DND-41 (cell line): Measurements from ENCODE around the gene CNIH1.
"Not testable (repeated sequence)": the region's sequence is repeated elsewhere in the genome, so short reads cannot be mapped to it uniquely, and the experiment has no call there.

Source experiments
- ATAC-seq: fragments of 200-7000 bp; cut with Tn5 transposase; 3 replicates; pipeline ENCODE4 v1.9.1; 2021; ENCODE audit warnings: low read depth; ENCODE audit not compliant: insufficient read depth
- DNase-seq: peaks from one replicate; pipeline ENCODE4 v3.0.0-alpha.2; 2020
- H2AFZ ChIP-seq: 2 replicates; pipeline ENCODE4 v1.6.0; 2012; ENCODE audit warnings: low read depth, low read length
- H3K27ac ChIP-seq: 2 replicates; pipeline ENCODE4 v1.5.1; 2012; ENCODE audit warnings: low read length, inconsistent platforms
- H3K27me3 ChIP-seq: fragments of 200-600 bp; sonication (generic); 2 replicates; pipeline ENCODE4 v1.6.0; 2012; ENCODE audit warnings: low read length, mild to moderate bottlenecking, inconsistent platforms; ENCODE audit not compliant: insufficient read depth, poor library complexity
- H3K36me3 ChIP-seq: 2 replicates; pipeline ENCODE4 v1.5.1; 2012; ENCODE audit warnings: low read length, inconsistent platforms; ENCODE audit not compliant: insufficient read depth
- H3K4me1 ChIP-seq: 2 replicates; pipeline ENCODE4 v1.5.1; 2012; ENCODE audit warnings: mild to moderate bottlenecking, low read length; ENCODE audit not compliant: insufficient read depth
- H3K4me2 ChIP-seq: 2 replicates; pipeline ENCODE4 v1.6.0; 2012; ENCODE audit warnings: mild to moderate bottlenecking, moderate library complexity, low read length, inconsistent platforms; ENCODE audit not compliant: insufficient read depth
- H3K4me3 ChIP-seq, 2 experiments: fragments of 200-600 bp in 1 of 2; shearing (Covaris generic) in 1 of 2; 2 replicates each; pipeline ENCODE4 v1.5.1; 2012 to 2016; ENCODE audit warnings: inconsistent platforms in 2 of 2, low read length in 2 of 2, mild to moderate bottlenecking in 2 of 2, low read depth in 1 of 2, moderate library complexity in 1 of 2
- H3K79me2 ChIP-seq: 2 replicates; pipeline ENCODE4 v1.6.0; 2012; ENCODE audit warnings: low read length, inconsistent platforms; ENCODE audit not compliant: insufficient read depth
- H3K9ac ChIP-seq: 2 replicates; pipeline ENCODE4 v1.6.0; 2012; ENCODE audit warnings: low read depth, mild to moderate bottlenecking, inconsistent platforms, low read length, moderate library complexity
- H3K9me3 ChIP-seq: 2 replicates; pipeline ENCODE4 v1.5.1; 2012; ENCODE audit warnings: low read length, moderate library complexity, mild to moderate bottlenecking, inconsistent platforms; ENCODE audit not compliant: insufficient read depth, severe bottlenecking
- H4K20me1 ChIP-seq: 2 replicates; pipeline ENCODE4 v1.6.0; 2012; ENCODE audit warnings: low read length; ENCODE audit not compliant: insufficient read depth
- CTCF ChIP-seq: IDR thresholded peaks from 2 replicates; pipeline ENCODE4 v1.5.1; 2012; ENCODE audit warnings: borderline replicate concordance, low read length, moderate library complexity, mild to moderate bottlenecking; ENCODE audit not compliant: poor library complexity, severe bottlenecking; ENCODE audit errors: extremely low read depth
- EZH2 ChIP-seq: IDR thresholded peaks from 3 replicates; pipeline ENCODE4 v1.6.1; 2012; ENCODE audit warnings: borderline replicate concordance, low read depth, mild to moderate bottlenecking, moderate library complexity, low read length, inconsistent platforms; ENCODE audit not compliant: severe bottlenecking

Gene CNIH1

DNA sequence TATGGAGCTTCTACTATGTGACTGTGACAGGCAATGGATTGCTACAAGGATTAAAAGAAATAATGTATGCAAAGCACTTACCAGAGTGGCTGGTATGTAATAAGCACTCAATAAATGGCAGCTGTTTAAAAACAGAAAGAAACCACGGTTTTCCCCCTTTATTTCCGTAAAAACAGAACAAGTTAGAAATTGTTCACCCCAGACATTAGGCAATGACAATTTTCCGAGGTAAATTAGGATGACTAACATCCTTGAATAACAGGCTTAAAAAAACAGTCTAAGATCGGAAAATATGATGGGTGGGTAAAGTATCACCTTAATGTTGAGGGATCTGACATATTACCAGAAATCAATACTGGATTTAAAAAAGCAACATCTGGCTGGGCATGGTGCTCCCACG lies 20.9 kb upstream of the CNIH1 start:
- H3K27ac ChIP-seq: no peak overlapping the region
- ATAC-seq (no peak), DNase-seq (no peak)
- H3K79me2 ChIP-seq: no peaks in the 10 kb centered on the region
- no peaks in the 10 kb centered on the region for H4K20me1 ChIP-seq
- no peaks in the 10 kb centered on the region for H3K4me1 ChIP-seq
- H3K9me3 ChIP-seq: peaks cover 7% of the 10 kb centered on the region
- H3K4me3 ChIP-seq: no peak overlapping the region
- no peaks in the 10 kb centered on the region for H3K27me3 ChIP-seq
- no peak overlapping the region for H3K4me2 ChIP-seq
- no peaks in the 10 kb centered on the region for H3K36me3 ChIP-seq
- no peak overlapping the region for H2AFZ ChIP-seq
- TF ChIP-seq EZH2 (no peak), CTCF (no peak)
- H3K9ac ChIP-seq: no peak overlapping the region

DNA sequence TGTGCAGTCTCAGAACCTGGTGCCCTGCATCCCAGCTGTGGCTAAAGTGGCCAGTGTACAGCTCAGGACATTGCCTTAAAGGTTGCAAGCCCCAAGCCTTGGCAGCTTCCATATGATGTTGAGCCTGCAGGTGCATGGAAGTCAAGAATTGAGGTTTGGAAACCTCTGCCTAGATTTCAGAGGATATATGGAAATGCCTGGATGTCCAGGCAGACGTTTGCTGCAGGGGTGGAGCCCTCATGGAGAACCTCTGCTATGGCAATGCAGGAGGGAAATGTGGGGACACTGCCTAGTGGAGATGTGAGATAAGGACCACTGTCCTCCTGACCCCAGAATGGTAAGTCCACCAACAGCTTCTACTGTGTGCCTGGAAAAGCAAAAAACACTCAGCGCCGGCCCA lies 17.9 kb upstream of the CNIH1 start:
- DNase-seq: no peak
- H3K79me2 ChIP-seq: no peaks in the 10 kb centered on the region
- H3K4me2 ChIP-seq: no peak overlapping the region
- TF ChIP-seq EZH2 (no peak), CTCF (no peak)
- H3K27me3 ChIP-seq: no peaks in the 10 kb centered on the region
- H3K9ac ChIP-seq: no peak overlapping the region
- H3K4me1 ChIP-seq: no peaks in the 10 kb centered on the region
- no peak overlapping the region for H2AFZ ChIP-seq
- no peaks in the 10 kb centered on the region for H4K20me1 ChIP-seq
- H3K36me3 ChIP-seq: no peaks in the 10 kb centered on the region
- ATAC-seq: no peak
- no peak overlapping the region for H3K27ac ChIP-seq
- H3K4me3 ChIP-seq: no peak overlapping the region
- H3K9me3 ChIP-seq: peaks cover 7% of the 10 kb centered on the region

GRCh38 chr14:54458536-54458935 lies 17.4 kb upstream of the CNIH1 start:
- H3K9me3 ChIP-seq, H2AFZ ChIP-seq, H3K27me3 ChIP-seq, DNase-seq, H3K4me3 ChIP-seq, H3K79me2 ChIP-seq, H4K20me1 ChIP-seq, H3K9ac ChIP-seq, ATAC-seq, H3K4me2 ChIP-seq, H3K27ac ChIP-seq, H3K4me1 ChIP-seq, H3K36me3 ChIP-seq: not testable (repeated sequence)

DNA sequence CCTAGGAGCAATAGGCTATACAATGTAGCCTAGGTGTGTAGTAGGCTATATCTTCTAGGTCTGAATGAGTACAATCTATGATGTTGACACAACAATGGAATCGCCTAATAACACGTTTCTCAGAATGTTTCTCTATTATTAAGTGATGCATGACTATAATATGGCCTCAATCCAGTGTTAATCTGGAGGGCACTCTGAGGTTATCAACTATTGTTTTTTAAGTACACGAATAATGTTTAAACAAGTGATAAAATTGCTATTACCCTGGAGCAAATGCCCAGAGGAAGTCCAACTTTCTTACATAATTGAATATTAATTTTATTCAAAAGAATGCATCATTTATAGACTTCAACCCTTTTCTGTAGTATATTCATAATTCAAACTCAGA lies 16.4 kb upstream of the CNIH1 start:
- Histone ChIP-seq H3K36me3 (no peaks in the 10 kb centered on the region), H3K4me1 (no peaks in the 10 kb centered on the region), H4K20me1 (no peaks in the 10 kb centered on the region), H3K27ac (no peak overlapping the region), H3K4me2 (no peak overlapping the region), H2AFZ (no peak overlapping the region), H3K4me3 (no peak overlapping the region), H3K27me3 (no peaks in the 10 kb centered on the region), H3K9ac (no peak overlapping the region), H3K79me2 (no peaks in the 10 kb centered on the region), H3K9me3 (peaks cover 7% of the 10 kb centered on the region)
- TF ChIP-seq EZH2 (no peak), CTCF (no peak)
- DNase-seq (no peak), ATAC-seq (no peak)

DNA sequence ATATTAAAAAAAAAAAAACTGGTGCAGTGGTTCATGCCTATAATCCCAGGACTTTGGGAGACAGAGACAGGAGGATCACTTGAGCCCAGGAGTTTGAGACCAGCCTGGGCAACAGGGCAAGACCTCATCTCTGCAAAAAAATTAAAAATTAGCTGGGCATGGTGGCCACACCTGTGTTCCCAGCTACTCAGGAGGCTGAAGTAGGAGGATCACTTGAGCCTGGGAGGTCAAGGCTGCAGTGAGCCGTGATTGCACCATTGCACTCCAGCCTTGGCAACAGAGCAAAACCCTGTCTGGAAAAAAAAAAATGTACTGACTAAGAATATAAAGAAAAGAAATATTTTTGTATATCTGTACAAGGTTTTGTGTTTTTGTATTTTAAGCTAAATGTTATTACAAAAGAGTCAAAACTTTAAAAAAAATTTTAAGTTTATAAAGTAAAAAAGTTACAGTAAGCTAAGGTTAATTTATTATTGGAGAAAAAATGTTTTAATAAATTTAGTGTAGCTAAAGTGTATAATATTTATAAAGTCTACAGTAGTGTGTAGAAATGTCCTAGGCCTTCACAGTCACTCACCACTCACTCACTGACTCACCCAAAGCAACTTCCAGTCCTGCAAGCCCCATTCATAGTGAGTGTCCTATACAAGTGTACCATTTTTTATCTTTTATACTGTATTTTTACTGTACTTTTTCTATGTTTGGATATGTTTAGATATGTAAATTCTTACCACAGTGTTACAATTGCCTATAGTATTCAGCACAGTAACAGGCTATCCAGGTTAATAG lies 15.8 kb upstream of the CNIH1 start:
- DNase-seq, H3K27ac ChIP-seq, ATAC-seq, H3K79me2 ChIP-seq, H3K4me1 ChIP-seq, H3K4me3 ChIP-seq, H3K36me3 ChIP-seq, H3K4me2 ChIP-seq, H4K20me1 ChIP-seq, H3K27me3 ChIP-seq, H3K9me3 ChIP-seq, H3K9ac ChIP-seq, H2AFZ ChIP-seq: not testable (repeated sequence)
